H1 (cell line): ENCODE results near the gene GNG12. TPM values are rescaled to one million over a fixed set of nuclear protein-coding genes. Genes with fewer than 3 reads are reported as not detected.

Experiments
- CTCF ChIA-PET: fragments of 300-600 bp; sonication (Branson Sonifier 250); formaldehyde crosslinking; loops from one replicate; lab custom pipeline; 2021; ENCODE audit not compliant: partially characterized antibody; lab: Charles Lee
- POLR2A ChIA-PET: fragments of 300-600 bp; sonication (Branson Sonifier 250); formaldehyde crosslinking; loops from one replicate; lab custom pipeline; 2021; ENCODE audit warnings: inconsistent platforms; ENCODE audit not compliant: partially characterized antibody; lab: Charles Lee
- DNase-seq, 2 experiments: peaks; one replicate each; pipeline versions ENCODE4 v3.0.0 to v3.0.0-alpha.2; 2010 to 2022; ENCODE audit warnings: low spot score in 2 of 2, low read depth in 1 of 2, mixed read lengths in 1 of 2
- FAIRE-seq: peaks from 2 replicates; lab custom pipeline; 2011; peaks lifted over from hg19 to GRCh38; lab: Jason Lieb, UNC
- H2AFZ ChIP-seq: 2 replicates; pipeline ENCODE4 v1.8.1; 2012; ENCODE audit warnings: low read length, inconsistent platforms
- H2AK5ac ChIP-seq: 2 replicates; pipeline ENCODE4 v1.6.1; 2013; ENCODE audit warnings: low read depth, low read length
- H2BK120ac ChIP-seq: replicated peaks from 2 replicates; pipeline ENCODE3; 2013; ENCODE audit warnings: low read depth, low read length, inconsistent platforms
- H2BK12ac ChIP-seq: 2 replicates; pipeline ENCODE4 v1.6.1; 2013; ENCODE audit warnings: low read depth, low read length
- H2BK15ac ChIP-seq: 2 replicates; pipeline ENCODE4 v1.6.1; 2013; ENCODE audit warnings: low read length
- H2BK20ac ChIP-seq: 2 replicates; pipeline ENCODE4 v1.6.1; 2013; ENCODE audit warnings: low read length
- H2BK5ac ChIP-seq: 2 replicates; pipeline ENCODE4 v1.6.1; 2013; ENCODE audit warnings: low read depth, low read length
- H3K14ac ChIP-seq: 2 replicates; pipeline ENCODE4 v1.6.1; 2013; ENCODE audit warnings: inconsistent platforms; ENCODE audit not compliant: insufficient read length
- H3K18ac ChIP-seq: 2 replicates; pipeline ENCODE4 v1.6.1; 2013; ENCODE audit warnings: low read length; ENCODE audit errors: extremely low read depth
- H3K23ac ChIP-seq: 2 replicates; pipeline ENCODE4 v1.6.1; 2013; ENCODE audit warnings: inconsistent platforms; ENCODE audit not compliant: insufficient read length
- H3K23me2 ChIP-seq: 2 replicates; pipeline ENCODE4 v1.6.1; 2013; ENCODE audit warnings: low read depth, low read length
- H3K27ac ChIP-seq: 2 replicates; pipeline ENCODE4 v1.6.1; 2011; ENCODE audit warnings: low read depth, low read length, inconsistent platforms
- H3K27me3 ChIP-seq, 4 experiments: replicated peaks in 1 of 4; 1 replicate in 1 of 4; 2 replicates in 3 of 4; pipeline versions ENCODE4 v1.6.1 to v1.8.1; 2011 to 2013; ENCODE audit warnings: low read length in 3 of 4, mild to moderate bottlenecking in 3 of 4, inconsistent platforms in 2 of 4, mixed read lengths in 2 of 4, moderate library complexity in 1 of 4; ENCODE audit not compliant: control insufficient read depth in 3 of 4, insufficient read depth in 3 of 4; ENCODE audit errors: extremely low read depth in 1 of 4
- H3K36me3 ChIP-seq, 4 experiments: 2 replicates each; pipeline versions ENCODE4 v1.6.1 to v1.8.1; 2011 to 2013; ENCODE audit warnings: mild to moderate bottlenecking in 4 of 4, low read length in 3 of 4, moderate library complexity in 2 of 4, control low read depth in 1 of 4, inconsistent platforms in 1 of 4; ENCODE audit not compliant: insufficient read depth in 4 of 4, control insufficient read depth in 2 of 4
- H3K4ac ChIP-seq: replicated peaks from 2 replicates; pipeline ENCODE3; 2013; ENCODE audit warnings: low read length, low read depth, mixed read lengths, inconsistent platforms; ENCODE audit not compliant: insufficient read length
- H3K4me1 ChIP-seq, 4 experiments: replicated peaks in 1 of 4; 1 replicate in 1 of 4; 2 replicates in 3 of 4; pipeline versions ENCODE4 v1.6.1 to v1.8.1; 2011 to 2013; ENCODE audit warnings: low read length in 3 of 4, inconsistent platforms in 2 of 4, mixed read lengths in 1 of 4; ENCODE audit not compliant: insufficient read depth in 4 of 4, control insufficient read depth in 3 of 4
- H3K4me2 ChIP-seq, 2 experiments: 2 replicates each; pipeline versions ENCODE4 v1.6.1 to v1.8.1; 2011 to 2013; ENCODE audit warnings: low read depth in 2 of 2, low read length in 2 of 2, control low read depth in 1 of 2, inconsistent platforms in 1 of 2, mild to moderate bottlenecking in 1 of 2; ENCODE audit not compliant: insufficient read depth in 1 of 2
- H3K4me3 ChIP-seq, 4 experiments: fragments of 200-600, 300-600 bp in 1 of 4; sonication (generic), shearing (Covaris generic), sonication (Bioruptor Twin) in 1 of 4; 2 replicates each; pipeline versions ENCODE4 v1.5.1 to v1.8.1; 2011 to 2016; ENCODE audit warnings: low read length in 4 of 4, low read depth in 3 of 4, control low read depth in 2 of 4, inconsistent platforms in 2 of 4, mild to moderate bottlenecking in 2 of 4, mixed read lengths in 1 of 4, moderate library complexity in 1 of 4; ENCODE audit not compliant: insufficient read depth in 2 of 4; ENCODE audit errors: extremely low read depth in 1 of 4
- H3K56ac ChIP-seq: replicated peaks from 2 replicates; pipeline ENCODE3; 2013; ENCODE audit warnings: low read depth, mild to moderate bottlenecking, mixed read lengths, low read length, inconsistent platforms; ENCODE audit not compliant: insufficient read length
- H3K79me1 ChIP-seq: 2 replicates; pipeline ENCODE4 v1.6.1; 2013; ENCODE audit warnings: low read depth, low read length, control low read depth
- H3K79me2 ChIP-seq, 2 experiments: 2 replicates each; pipeline versions ENCODE4 v1.6.1 to v1.8.1; 2012 to 2013; ENCODE audit warnings: low read length in 2 of 2, mild to moderate bottlenecking in 2 of 2, inconsistent platforms in 1 of 2; ENCODE audit not compliant: insufficient read depth in 2 of 2, control insufficient read depth in 1 of 2
- H3K9ac ChIP-seq, 4 experiments: replicated peaks in 1 of 4; 1 replicate in 1 of 4; 2 replicates in 3 of 4; pipeline versions ENCODE4 v1.6.1 to v1.8.1; 2011 to 2013; ENCODE audit warnings: low read depth in 3 of 4, low read length in 3 of 4, control low read depth in 2 of 4, mild to moderate bottlenecking in 2 of 4, moderate library complexity in 2 of 4, inconsistent platforms in 1 of 4; ENCODE audit errors: extremely low read depth in 1 of 4
- H3K9me3 ChIP-seq, 2 experiments: 2 replicates each; pipeline versions ENCODE4 v1.6.1 to v1.8.1; 2012 to 2013; ENCODE audit warnings: mild to moderate bottlenecking in 2 of 2, moderate library complexity in 2 of 2, control low read depth in 1 of 2, inconsistent platforms in 1 of 2, low read depth in 1 of 2, low read length in 1 of 2, mixed read lengths in 1 of 2; ENCODE audit not compliant: insufficient read depth in 2 of 2
- H4K20me1 ChIP-seq, 2 experiments: replicated peaks in 1 of 2; 2 replicates each; pipeline versions ENCODE3 to v1.8.1; 2011 to 2013; ENCODE audit warnings: inconsistent platforms in 2 of 2, low read length in 2 of 2, mild to moderate bottlenecking in 1 of 2; ENCODE audit not compliant: insufficient read depth in 2 of 2, control insufficient read depth in 1 of 2
- H4K5ac ChIP-seq: 2 replicates; pipeline ENCODE4 v1.6.1; 2013; ENCODE audit warnings: low read length, low read depth, mixed read lengths, inconsistent platforms; ENCODE audit not compliant: insufficient read length
- H4K8ac ChIP-seq: 2 replicates; pipeline ENCODE4 v1.8.0; 2013; ENCODE audit warnings: mild to moderate bottlenecking, moderate library complexity, low read length, inconsistent platforms; ENCODE audit not compliant: insufficient read depth; ENCODE audit errors: extremely low read depth
- H4K91ac ChIP-seq: replicated peaks from 2 replicates; pipeline ENCODE3; 2013; ENCODE audit warnings: low read length, mixed read lengths, inconsistent platforms; ENCODE audit not compliant: insufficient read length
- ATF2 ChIP-seq: IDR thresholded peaks from 2 replicates; pipeline ENCODE4 v1.6.1; 2012; ENCODE audit warnings: low read length, inconsistent platforms
- ATF3 ChIP-seq: IDR thresholded peaks from 2 replicates; pipeline ENCODE4 v1.6.1; 2011; ENCODE audit warnings: low read depth, mild to moderate bottlenecking, low read length; ENCODE audit not compliant: insufficient read depth
- CBX5 ChIP-seq: fragments of 300-800, 300-1000 bp; sonication (generic); IDR thresholded peaks from 2 replicates; pipeline ENCODE4 v1.7.1; 2016; ENCODE audit warnings: antibody characterized with exemption, low read length, low read depth
- EGR1 ChIP-seq: IDR thresholded peaks from 2 replicates; pipeline ENCODE4 v1.6.1; 2011; ENCODE audit warnings: low read depth, low read length, borderline replicate concordance
- EP300 ChIP-seq, 2 experiments: IDR thresholded peaks; 1 replicate in 1 of 2; 2 replicates in 1 of 2; pipeline ENCODE4 v1.6.1; 2011 to 2012; ENCODE audit warnings: low read depth in 2 of 2, low read length in 2 of 2, mild to moderate bottlenecking in 2 of 2, borderline replicate concordance in 1 of 2, inconsistent platforms in 1 of 2, moderate library complexity in 1 of 2
- NANOG ChIP-seq: IDR thresholded peaks from 2 replicates; pipeline ENCODE4 v1.6.1; 2011; ENCODE audit warnings: low read length, low read depth, mild to moderate bottlenecking, inconsistent platforms; ENCODE audit not compliant: insufficient read depth, poor library complexity, severe bottlenecking
- POU5F1 ChIP-seq: IDR thresholded peaks from 2 replicates; pipeline ENCODE4 v1.6.1; 2011; ENCODE audit warnings: low read depth, mild to moderate bottlenecking, low read length, moderate library complexity
- SAP30 ChIP-seq: fragments of 300-600 bp; sonication (generic); IDR thresholded peaks from 2 replicates; pipeline ENCODE4 v1.7.1; 2012; ENCODE audit warnings: low read length, moderate library complexity, mild to moderate bottlenecking, inconsistent platforms; ENCODE audit not compliant: insufficient read depth, insufficient replicate concordance
- SP1 ChIP-seq: IDR thresholded peaks from 2 replicates; pipeline ENCODE4 v1.6.1; 2011; ENCODE audit warnings: low read depth, low read length
- TBP ChIP-seq: IDR thresholded peaks from 2 replicates; pipeline ENCODE4 v1.6.1; 2011; ENCODE audit warnings: low read depth, low read length, improper control_type of control experiment
- TEAD4 ChIP-seq: IDR thresholded peaks from 2 replicates; pipeline ENCODE4 v1.6.1; 2012; ENCODE audit warnings: low read depth, low read length, inconsistent platforms, mixed read lengths
- WGBS, 2 experiments: shearing (Covaris generic) in 1 of 2; methylation state at CpG; one replicate each; pipeline versions ENCODE4 v1.1.6 to v1.1.7; 2013 to 2015; ENCODE audit warnings: low lambda C conversion rate in 2 of 2, mixed read lengths in 2 of 2, inconsistent platforms in 1 of 2, low coverage in 1 of 2, missing lambda C conversion rate in 1 of 2; ENCODE audit not compliant: insufficient replicate concordance in 2 of 2, insufficient coverage in 1 of 2, insufficient read length in 1 of 2; ENCODE audit errors: extremely low coverage in 1 of 2, missing lambda C conversion rate in 1 of 2; 5-methylcytosine and 5-hydroxymethylcytosine counted together
- polyA plus RNA-seq, 7 experiments: library from polyadenylated mRNA; depleted of rRNA in 3 of 7; stranded (reverse) in 5 of 7; unstranded in 2 of 7; fragments of >200 nt in 5 of 7; fragments of 200-250 nt in 2 of 7; gene quantifications; 1 replicate in 5 of 7; 2 replicates in 1 of 7; 4 replicates in 1 of 7; pipeline versions ENCODE4 v1.2.1 to v1.2.3, GENCODE V29; 2011 to 2013; ENCODE audit warnings: missing spikeins in 2 of 7, mixed read lengths in 2 of 7
- total RNA-seq: library from RNA; stranded (reverse); fragmentation: NEBNext Ultra II Directional; extraction: Animal tissue kit (Norgen Biotek cat#: 25700); gene quantifications from 2 replicates; pipeline ENCODE4 v1.2.1, GENCODE V29; 2021

Gene GNG12
- total and polyA plus RNA-seq, 2 of the 8 experiments (the other 6 are each of a cell fraction or from before 2014, with no cell fraction given): 11.4 to 35.8 TPM

- Histone ChIP-seq H3K79me2 (no peaks in the 10 kb centered on the region), H3K4ac (no peak overlapping the region), H3K56ac (no peak overlapping the region), H4K20me1 (no peaks in the 10 kb centered on the region), H3K4me3 (no peak overlapping the region), H3K36me3 (no peaks in the 10 kb centered on the region), H2BK12ac (no peak overlapping the region), H3K79me1 (no peaks in the 10 kb centered on the region; the same call in 1 of the 2 replicates), H3K27ac (no peak overlapping the region), H2BK20ac (no peak overlapping the region), H3K4me2 (no peak overlapping the region), H3K9me3 (no peaks in the 10 kb centered on the region), H3K23me2 (no peaks in the 10 kb centered on the region), H2BK5ac (no peak overlapping the region), H4K5ac (no peak overlapping the region), H2BK120ac (no peak overlapping the region), H3K4me1 (peaks cover 0 to 13% (median 6%) of the 10 kb centered on the region in 4 experiments; a peak in 5 of 7 replicates), H3K14ac (no peak overlapping the region), H2AK5ac (no peak overlapping the region), H4K8ac (no peak overlapping the region), H3K18ac (no peak overlapping the region), H3K27me3 (no peaks in the 10 kb centered on the region), H2BK15ac (no peak overlapping the region), H4K91ac (no peak overlapping the region), H3K9ac (no peak overlapping the region), H2AFZ (no peak overlapping the region), H3K23ac (no peak overlapping the region)
- 89% methylated on average over 3 of the region's 3 CpGs; no CpG with 5 or more reads in 1 of the 2 experiments for WGBS, 2 experiments
- POLR2A ChIA-PET: interaction anchor here (0.6 to 0.7 kb wide), 2 partner anchors 15 to 170 kb away, joined by 3 to 4 read pairs; no protein-coding TSS in a partner anchor
- no peak for FAIRE-seq
- no peak for DNase-seq
- CTCF ChIA-PET: interaction anchor here (0.7 to 3.2 kb wide), 6 partner anchors 8 to 201 kb away, joined by 3 to 15 read pairs (median 5); no protein-coding TSS in a partner anchor
- TF ChIP-seq EP300 (IDR thresholded peaks at IDR 0.05; ENCODE audit: borderline replicate concordance in 1 of 2, low read depth in 2 of 2, low read length in 2 of 2) (no peak), ATF3 (no peak), SP1 (no peak), EGR1 (no peak), ATF2 (no peak), TBP (no peak), NANOG (no peak), POU5F1 (no peak), SAP30 (no peak), CBX5 (no peak), TEAD4 (no peak)
Observed at GRCh38 chr1:67736750-67737149, 96.5 kb downstream of the GNG12 start.
